ENCODE measurements around the gene ALG5.

GRCh38 chr13:36965767-36966166, 33.4 kb downstream of the ALG5 start:
- no peak for TF ChIP-seq CTCF (IDR thresholded peaks at IDR 0.05)
- TF ChIP-seq POLR2AphosphoS5 (IDR thresholded peaks at IDR 0.05; ENCODE audit: insufficient read depth in 1 of 2, low read depth in 1 of 2) = peak in 1 of 2 donors; percentile 13
- TF ChIP-seq POLR2A (IDR thresholded peaks at IDR 0.05) = no peak

All from vagina (tissue), 2 donors.